Measurements from ENCODE around the gene STXBP2.
"Not testable (repeated sequence)": the region's sequence is repeated elsewhere in the genome, so short reads cannot be mapped to it uniquely, and the experiment has no call there.

Gene STXBP2

GRCh38 chr19:7632340-7633203 is 4.3 kb upstream of the STXBP2 start:
- DNase-seq (ENCODE audit: low spot score), result no peak

- DNase-seq (ENCODE audit: low spot score), result no peak
These were observed 3.2 kb upstream of the STXBP2 start, which contains the start of gene PCP2 for GRCh38 chr19:7633698-7634097. TSS of gene PCP2 (minus strand) at chr19:7633719. CDS start at chr19:7633457, 262 bp downstream.

GRCh38 chr19:7635670-7636069 is 1.2 kb upstream of the STXBP2 start:
- no peak for DNase-seq (ENCODE audit: low spot score)

DNA sequence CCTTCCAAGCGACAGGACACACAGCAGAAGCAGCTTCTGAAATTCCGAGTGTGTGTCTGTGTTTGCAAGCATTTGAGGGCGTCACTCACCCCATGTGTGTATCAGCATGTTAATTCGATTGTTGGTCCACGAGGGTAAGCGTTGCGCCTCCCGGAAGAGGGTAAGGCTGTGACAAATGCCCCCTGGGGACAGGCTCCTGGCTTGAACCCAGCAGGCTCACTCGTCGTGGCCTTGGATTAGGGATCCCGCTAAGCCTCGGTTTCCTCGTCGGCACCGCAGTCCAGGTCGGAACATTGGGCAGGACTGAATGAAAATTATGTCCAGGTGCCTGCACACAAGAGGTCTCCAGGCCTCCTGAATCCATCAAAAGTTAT is 606 bp upstream of the STXBP2 start:
- DNase-seq (ENCODE audit: low spot score), result no peak

GRCh38 chr19:7637374-7638256 is 705 bp downstream of the STXBP2 start:
- DNase-seq (ENCODE audit: low spot score), result no peak

DNA sequence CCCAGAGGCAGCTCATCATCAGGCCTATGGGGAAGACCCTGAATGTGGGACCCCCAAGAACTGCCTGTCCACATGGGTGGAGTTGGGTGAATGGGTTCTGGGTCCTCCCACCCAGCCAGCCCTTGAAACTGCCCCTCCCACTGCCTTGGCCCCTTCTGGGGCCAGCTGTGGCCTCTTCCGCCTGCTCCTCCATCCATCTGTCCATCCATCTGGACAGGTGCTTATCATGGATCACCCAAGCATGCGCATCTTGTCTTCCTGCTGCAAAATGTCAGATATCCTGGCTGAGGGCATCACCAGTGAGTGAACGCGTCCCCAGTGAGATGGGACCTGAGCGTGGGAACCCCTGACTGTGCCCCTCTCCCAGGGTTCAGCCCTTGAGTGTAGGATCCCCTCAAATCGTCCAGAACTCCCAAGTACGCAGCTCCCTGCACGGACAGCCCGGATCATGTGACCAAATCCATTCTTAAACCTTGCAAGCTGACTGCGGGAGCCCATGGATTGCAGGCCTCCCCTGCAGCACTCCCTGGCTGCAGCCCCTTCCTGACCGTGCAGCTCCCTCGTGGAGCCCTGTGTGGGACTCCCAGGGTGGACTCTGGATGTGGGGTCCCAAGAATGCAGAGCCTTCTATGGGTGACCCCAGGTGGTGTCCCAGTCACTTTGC is 2.0 kb downstream of the STXBP2 start:
- DNase-seq (ENCODE audit: low spot score), result no peak

DNA sequence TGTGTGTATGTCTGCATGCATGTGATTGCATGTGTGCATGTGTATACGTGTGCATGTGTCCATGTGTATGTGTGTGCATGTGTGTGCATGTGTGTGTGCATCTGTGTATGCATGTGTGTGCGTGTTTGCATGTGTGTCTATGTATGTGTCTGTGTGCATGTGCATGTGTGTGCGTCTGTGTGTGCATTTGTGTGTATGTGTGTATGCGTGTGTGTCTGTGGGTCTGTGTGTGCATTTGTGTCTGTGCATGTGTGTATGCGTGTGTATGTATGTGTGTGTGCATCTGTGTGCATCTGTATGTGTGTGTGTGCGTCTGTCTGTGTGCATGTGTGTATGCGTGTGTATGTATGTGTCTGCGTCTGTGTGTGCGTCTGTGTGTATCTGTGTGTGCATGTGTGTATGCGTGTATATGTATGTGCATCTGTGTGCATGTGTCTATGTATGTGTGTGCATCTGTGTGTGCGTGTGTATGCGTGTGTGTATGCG is 3.0 kb downstream of the STXBP2 start:
- no peak for DNase-seq (ENCODE audit: low spot score)

DNA sequence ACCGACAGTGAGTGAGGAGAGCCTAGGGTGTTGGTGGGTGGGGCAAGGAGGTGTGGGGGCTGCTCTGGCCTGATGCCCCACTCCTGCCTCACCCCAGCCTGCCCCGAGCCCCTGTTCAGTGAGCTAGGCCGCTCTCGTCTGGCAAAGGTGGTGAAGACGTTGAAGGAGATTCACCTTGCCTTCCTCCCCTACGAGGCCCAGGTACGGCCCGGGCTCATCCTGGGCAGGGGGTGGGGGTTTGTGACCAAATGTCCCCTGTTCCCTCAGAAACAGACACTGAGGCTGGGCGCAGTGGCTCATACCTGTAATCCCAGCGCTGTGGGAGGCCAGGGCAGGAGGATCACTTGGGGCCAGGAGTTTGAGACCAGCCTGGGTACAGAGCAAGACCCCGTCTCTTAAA is 3.9 kb downstream of the STXBP2 start:
- no peak for DNase-seq (ENCODE audit: low spot score)

- no peak for DNase-seq (ENCODE audit: low spot score)
These were observed 4.7 kb downstream of the STXBP2 start for GRCh38 chr19:7641290-7642276.

- no peak for DNase-seq (ENCODE audit: low spot score)
These were observed 5.6 kb downstream of the STXBP2 start for GRCh38 chr19:7642295-7643030.

DNA sequence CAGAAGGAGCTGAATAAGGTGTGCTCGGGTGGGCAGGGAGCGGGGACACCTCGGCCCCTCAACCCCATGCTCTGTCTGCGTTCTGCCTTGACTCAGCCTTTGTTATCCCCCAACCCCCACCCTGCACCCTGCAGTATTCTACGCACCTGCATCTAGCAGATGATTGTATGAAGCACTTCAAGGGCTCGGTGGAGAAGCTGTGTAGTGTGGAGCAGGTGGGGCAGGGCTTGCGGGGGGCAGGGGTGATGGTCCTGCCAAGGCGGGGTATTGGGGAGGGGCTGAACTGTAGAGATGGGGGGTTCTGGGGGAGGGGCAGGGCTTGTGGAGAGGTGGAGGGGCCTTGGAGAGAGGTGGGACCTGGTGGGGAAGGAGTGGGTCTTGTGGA is 6.1 kb downstream of the STXBP2 start:
- no peak for DNase-seq (ENCODE audit: low spot score)

GRCh38 chr19:7643629-7644549 is 7.0 kb downstream of the STXBP2 start:
- not testable (repeated sequence) for DNase-seq (ENCODE audit: low spot score)

DNA sequence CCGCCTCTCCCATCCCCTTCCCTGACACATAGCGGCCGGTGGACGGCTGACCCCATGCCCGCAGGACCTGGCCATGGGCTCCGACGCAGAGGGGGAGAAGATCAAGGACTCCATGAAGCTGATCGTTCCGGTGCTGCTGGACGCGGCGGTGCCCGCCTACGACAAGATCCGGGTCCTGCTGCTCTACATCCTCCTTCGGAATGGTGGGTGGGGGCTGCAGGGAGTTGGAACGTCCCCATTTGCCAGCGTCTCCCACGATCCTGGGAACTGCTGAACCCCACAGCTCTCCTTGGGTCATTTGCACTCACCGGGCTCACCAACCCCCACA is 7.6 kb downstream of the STXBP2 start:
- DNase-seq (ENCODE audit: low spot score), result no peak

DNA sequence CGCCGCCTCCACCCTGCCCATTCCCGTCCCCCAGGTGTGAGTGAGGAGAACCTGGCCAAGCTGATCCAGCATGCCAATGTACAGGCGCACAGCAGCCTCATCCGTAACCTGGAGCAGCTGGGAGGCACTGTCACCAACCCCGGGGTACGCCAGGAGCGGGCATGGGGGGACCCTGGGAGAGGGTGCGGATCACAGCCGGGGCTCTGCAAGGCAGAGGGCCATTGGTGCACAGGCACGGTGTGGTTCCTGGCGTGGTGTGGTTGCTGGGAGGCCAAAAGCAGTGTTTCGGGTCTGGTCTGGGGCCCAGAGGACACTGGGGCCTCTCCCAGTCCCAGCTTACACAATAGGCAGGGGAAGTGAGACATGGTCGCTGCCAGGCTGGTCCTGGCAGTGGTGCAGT is 8.3 kb downstream of the STXBP2 start:
- no peak for DNase-seq (ENCODE audit: low spot score)

DNA sequence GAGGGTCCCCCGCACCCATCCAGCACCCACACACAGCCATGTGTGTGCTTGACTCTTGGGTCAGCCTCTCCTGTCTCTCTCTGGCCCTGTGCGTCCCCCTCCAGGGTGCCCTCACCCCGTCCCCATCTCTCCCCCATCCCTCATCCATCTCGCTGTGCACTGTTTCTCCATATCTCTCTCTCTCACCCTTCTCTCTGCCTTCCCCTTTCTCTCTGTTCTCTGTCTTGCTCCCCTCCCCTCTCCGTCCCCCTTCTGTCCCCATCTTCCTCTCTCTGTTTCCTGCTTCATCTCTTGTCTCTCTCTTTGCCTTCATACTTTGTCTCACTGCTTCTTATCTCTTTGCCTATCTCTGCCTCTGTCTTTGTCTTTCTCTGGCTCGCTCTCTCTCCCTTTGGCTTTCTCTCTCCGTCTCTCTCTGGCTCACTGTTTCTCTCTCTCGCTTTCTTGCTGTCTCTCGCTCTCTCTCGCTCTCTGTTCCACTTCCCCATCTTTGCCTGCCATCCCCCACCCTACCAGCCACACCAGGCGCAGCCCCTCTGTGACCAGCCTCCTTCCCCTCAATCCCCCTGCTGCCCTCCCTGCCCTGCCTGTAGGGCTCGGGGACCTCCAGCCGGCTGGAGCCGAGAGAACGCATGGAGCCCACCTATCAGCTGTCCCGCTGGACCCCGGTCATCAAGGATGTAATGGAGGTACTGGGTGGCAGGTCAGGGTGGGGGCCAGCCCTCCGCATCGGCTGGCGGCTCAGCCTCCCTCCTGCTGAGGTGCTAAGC is 8.9 kb downstream of the STXBP2 start:
- no peak for DNase-seq (ENCODE audit: low spot score)

- DNase-seq (ENCODE audit: low spot score), result no peak
These were observed 9.5 kb downstream of the STXBP2 start for GRCh38 chr19:7646426-7646700.

- no peak for DNase-seq (ENCODE audit: low spot score)
These were observed 10.2 kb downstream of the STXBP2 start for GRCh38 chr19:7647156-7647555.

- no peak for DNase-seq (ENCODE audit: low spot score)
These were observed 11.5 kb downstream of the STXBP2 start for GRCh38 chr19:7648265-7649014.

Measured in CD4-positive, alpha-beta T cell treated with Interleukin-15 for 4 hours (primary cell).